ENCODE results near the gene HLA-DQB2.
A peak's percentile ranks its signal among the peaks of the same experiment; 100 is the strongest.

GRCh38 chr6:32796848-32797776, 33.8 kb upstream of the HLA-DQB2 start:
- TF ChIP-seq CTCF (IDR thresholded peaks at IDR 0.05) = peak; percentile 64 to 88 (median 83)
- TF ChIP-seq POLR2A (IDR thresholded peaks at IDR 0.05) = no peak

Measured in ovary (tissue), 3 donors.